WI38 (cell line): Measurements from ENCODE around the gene CNP.
"Not testable (repeated sequence)": the region's sequence is repeated elsewhere in the genome, so short reads cannot be mapped to it uniquely, and the experiment has no call there.

ENCODE experiments used
- H3K4me3 ChIP-seq: 2 replicates; pipeline ENCODE4 v1.5.1; 2011; ENCODE audit warnings: low read depth, mild to moderate bottlenecking, control low read depth, low read length
- CTCF ChIP-seq: IDR thresholded peaks from 2 replicates; pipeline ENCODE4 v1.5.1; 2012; ENCODE audit warnings: low read depth, mild to moderate bottlenecking, control low read depth, low read length

CNP gene

GRCh38 chr17:41920580-41920955 is 46.0 kb upstream of the CNP start:
- TF ChIP-seq CTCF: no peak
- H3K4me3 ChIP-seq: no peak overlapping the region

GRCh38 chr17:41925991-41926590 is 40.5 kb upstream of the CNP start:
- H3K4me3 ChIP-seq: no peak overlapping the region
- TF ChIP-seq CTCF: no peak

- no peak overlapping the region for H3K4me3 ChIP-seq
- TF ChIP-seq CTCF: no peak
Observed at GRCh38 chr17:41928693-41929251, 37.8 kb upstream of the CNP start.

DNA sequence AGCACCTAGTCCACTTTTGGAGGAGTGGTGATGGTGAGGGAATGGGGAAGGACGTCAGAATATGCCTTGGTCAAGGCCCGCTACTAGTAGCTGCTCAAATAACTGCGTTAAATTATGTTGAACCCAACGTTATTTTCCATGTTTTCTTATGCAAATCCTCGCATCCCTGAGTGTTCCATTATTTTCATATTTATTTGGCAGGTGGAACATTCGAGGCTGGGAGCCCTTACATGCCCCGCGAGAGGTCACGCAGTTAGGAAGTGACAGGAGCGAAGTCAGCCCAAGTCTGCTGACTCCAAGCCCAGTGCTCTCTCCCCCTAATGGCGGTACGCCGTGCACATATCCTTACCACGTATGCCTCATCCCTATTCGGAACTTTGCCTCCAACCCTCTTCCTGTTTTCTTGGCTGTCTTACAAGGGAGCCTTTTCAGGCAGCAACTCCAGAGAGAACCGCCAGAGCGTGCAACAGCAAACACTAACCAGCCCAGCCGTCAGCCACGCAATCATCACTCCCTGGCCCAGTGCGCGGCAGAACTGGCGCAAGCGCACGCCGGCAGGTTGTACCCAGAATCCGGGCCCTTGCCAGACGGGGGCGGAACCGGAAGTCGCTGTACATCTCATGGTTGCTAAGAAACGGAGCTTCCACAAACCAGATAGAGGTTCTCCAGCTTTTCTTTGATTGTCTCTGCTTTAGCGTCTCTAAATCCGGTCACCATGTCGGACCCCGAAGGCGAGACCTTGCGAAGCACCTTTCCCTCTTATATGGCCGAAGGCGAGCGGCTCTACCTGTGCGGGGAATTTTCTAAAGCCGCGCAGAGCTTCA is 36.4 kb upstream of the CNP start, which contains the start of gene ODAD4:
ODAD4 (plus strand) TSS at position 609 of the 824 bp plus-strand sequence; CDS start at position 716, 107 bp downstream.
- peak; percentile 31; the same call in 1 of the 2 replicates for TF ChIP-seq CTCF
- H3K4me3 ChIP-seq: peak within 1 kb of the TSS; percentile 63

- H3K4me3 ChIP-seq: peak overlapping the region; percentile 63
Observed at GRCh38 chr17:41930833-41931156, 35.8 kb upstream of the CNP start.

- not testable (repeated sequence) for H3K4me3 ChIP-seq
Observed at GRCh38 chr17:41931715-41932114, 34.9 kb upstream of the CNP start.

GRCh38 chr17:41932816-41933389 is 33.7 kb upstream of the CNP start:
- TF ChIP-seq CTCF: no peak
- no peak overlapping the region for H3K4me3 ChIP-seq

DNA sequence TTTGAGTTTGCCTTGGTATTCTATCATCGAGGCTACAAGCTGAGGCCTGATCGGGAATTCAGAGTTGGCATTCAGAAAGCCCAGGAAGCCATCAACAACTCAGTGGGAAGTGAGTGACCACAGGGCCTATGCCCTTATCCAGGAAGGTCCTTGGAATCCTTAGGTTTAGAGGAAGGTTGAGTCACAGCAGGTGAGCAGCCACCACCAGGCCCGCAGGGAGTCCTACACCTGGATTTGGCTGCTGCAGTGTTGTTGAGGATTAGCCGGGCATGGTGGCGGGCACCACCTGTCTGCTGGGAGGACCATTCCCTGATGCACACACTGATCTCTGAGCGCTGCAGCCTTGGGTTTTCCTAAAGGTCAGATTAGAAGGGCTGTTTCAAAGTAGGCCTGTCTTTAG is 31.0 kb upstream of the CNP start:
- TF ChIP-seq CTCF: no peak
- no peak overlapping the region for H3K4me3 ChIP-seq
